NCI-H1436 (cell line): ENCODE measurements around the gene EIF2B2.
A peak's percentile ranks its signal among the peaks of the same experiment; 100 is the strongest.

Experiments used
- DNase-seq: peaks from one replicate; lab custom pipeline; 2025; lab: John Stamatoyannopoulos, UW

EIF2B2 gene

DNA sequence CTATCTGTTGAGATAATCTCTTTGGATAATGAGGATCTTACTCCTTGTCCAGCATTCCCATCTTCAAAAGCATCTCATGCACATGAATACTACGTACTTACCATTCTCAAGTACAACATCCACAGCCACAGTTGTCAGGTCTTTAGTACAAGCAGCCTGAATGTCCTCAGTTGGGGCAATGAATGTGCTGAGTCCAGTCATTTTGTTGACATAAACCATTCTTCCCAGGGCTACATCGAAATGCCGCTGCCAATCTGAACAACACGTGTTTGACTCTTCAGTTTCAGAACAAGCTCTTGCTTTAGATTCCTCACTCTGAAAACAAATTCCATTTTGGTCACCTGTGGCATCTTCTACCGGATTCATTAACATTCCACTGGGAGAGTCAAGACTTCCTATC is 43.6 kb downstream of the EIF2B2 start:
- DNase-seq: no peak

DNA sequence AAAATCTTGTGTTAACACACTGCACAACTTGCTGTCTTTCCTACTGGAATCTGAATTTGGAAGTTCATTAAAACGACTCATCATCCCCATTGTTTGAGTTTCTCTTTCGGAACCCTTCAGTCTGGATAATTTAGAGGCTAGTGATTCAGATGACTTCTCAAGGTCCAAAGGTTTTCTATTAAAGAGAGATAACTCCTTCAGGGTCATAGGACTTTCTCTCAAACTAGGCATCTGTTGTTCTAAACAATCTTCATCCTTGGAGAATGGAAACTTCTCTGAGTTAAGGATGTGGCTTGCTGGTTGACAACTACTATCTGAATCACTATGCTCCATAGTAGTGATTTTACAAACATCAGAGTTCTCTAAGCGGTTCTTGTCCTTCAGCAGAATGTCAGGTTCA is 44.2 kb downstream of the EIF2B2 start:
- DNase-seq: no peak

DNA sequence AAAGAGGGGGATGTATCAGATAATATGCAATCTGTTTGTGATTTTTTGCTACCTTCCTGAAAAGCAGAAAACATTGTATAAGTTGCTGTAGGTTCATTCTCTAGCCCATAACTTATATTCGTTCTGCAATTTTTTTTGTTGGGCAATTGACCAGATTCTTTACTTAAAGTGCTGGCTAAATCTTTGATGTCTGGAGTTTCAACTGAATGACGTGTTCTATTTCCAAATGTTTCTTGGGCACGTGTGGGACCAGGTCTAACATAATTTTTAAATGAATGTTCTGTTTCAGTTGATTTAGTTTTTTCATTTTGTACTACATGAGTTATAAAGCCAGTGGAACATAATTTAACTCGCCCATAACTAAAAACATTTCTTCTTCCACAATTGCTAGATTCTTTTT is 44.8 kb downstream of the EIF2B2 start:
- no peak for DNase-seq

DNA sequence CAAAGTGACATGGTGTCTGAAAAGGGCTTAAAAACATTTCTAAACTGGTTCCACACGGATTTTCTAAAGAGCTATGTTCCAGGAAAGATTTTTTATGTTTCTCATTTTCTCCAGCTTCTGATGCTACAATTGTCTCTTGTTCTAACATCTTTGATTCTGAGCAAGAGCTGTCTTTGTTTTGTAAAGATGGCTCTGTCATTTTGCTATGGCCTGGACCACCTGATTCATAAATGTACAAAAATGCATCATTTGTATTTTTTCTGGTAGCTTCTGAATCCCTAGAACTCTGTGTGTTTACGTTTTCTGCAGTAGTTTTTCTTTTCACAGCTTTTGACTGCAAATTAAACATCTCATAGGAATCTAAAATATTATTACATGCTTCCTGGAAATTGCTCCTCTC is 45.4 kb downstream of the EIF2B2 start:
- no peak for DNase-seq

DNA sequence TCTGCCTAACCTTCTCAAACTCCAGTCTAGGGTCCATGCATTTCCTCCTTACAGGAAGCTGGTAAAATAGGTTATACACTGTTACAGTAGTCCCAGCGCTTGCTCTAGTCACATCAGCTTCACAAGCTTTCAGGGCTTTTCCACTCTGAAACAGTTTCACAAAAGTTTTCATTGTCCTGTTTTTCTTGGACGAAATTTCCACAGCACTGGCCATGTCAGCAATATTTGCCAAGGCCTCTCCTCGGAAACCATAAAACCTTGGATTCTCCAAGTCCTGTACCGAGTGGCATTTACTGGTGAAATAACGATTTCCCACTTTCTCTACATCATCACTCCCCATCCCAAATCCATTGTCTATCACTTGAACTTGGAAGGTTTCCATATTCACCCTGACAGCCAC is 46.4 kb downstream of the EIF2B2 start:
- DNase-seq: no peak

DNA sequence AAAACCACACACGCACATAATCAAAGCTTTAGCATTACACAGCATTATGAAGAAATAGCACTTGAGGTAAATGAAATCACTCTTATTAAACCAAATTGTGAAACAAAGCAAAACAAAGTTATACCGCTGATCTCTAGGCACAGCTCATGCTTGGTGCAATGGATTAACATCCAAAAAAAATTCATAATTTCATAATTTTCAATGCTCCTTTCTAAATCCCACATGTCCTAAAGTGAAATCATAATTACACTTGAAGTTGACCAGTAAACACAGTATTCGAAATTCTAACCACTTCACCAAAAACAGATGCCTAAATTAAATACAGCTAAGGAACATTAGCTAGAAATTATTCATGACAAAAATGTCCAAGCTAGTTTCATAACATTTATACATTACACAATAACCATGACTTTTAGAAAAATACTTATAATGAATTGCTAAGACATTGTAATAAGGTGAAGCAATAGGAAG is 47.0 kb downstream of the EIF2B2 start:
- no peak for DNase-seq

DNA sequence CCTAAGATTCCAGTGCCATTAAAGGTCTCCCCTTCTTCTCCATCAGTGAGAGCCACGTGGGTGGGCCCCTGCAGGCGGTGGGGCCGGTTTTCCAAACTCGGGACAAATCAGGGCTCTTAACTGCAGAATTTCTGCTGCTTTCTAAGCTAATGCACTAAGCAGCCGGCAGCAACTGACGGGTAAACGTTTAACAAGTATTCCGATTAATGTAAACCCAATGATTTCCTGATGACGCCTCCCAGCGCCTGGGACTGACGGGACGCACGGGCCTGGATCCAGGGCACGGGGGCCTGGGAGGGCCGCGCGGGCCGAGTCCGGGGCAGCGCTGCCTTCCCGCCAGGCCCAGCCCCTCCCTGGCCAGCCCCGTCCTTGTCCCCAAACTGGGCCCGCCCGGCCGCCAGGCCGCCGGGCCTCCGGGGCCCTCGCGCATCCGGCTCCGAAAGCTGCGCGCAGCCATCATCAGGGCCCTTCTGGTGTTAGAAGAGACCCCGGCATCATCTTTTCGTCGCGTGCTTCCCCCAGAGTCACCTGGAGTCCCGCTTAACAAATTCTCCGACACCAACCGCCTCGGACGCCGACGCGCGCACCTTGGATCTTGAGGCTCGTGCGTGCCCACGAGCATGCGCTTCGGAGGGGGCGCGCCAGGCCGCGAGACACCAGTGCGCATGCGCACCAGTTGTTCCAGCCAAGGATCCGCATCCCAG is 48.3 kb downstream of the EIF2B2 start, which contains the start of gene MLH3:
MLH3 (minus strand) TSS at position 616 of the 704 bp plus-strand sequence. CDS start 1,812 bp downstream, outside the sequence.
- peak; percentile 81 for DNase-seq

DNA sequence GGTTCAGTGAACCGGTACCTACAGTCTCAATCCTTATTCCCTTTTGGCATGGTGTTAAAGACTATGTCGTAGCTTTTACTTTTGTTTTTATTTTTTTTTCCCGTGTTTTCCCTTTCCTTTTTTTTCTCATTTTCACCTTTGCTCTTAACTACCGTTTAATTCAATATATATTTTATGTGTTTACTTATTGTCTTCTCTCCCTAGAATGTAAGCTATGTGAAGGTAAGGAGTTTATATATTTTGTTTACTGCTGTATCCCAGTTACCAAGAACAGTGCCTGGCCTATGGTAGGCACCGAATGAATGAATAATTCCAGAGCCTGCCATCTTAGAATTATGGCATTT is 48.8 kb downstream of the EIF2B2 start:
- no peak for DNase-seq

DNA sequence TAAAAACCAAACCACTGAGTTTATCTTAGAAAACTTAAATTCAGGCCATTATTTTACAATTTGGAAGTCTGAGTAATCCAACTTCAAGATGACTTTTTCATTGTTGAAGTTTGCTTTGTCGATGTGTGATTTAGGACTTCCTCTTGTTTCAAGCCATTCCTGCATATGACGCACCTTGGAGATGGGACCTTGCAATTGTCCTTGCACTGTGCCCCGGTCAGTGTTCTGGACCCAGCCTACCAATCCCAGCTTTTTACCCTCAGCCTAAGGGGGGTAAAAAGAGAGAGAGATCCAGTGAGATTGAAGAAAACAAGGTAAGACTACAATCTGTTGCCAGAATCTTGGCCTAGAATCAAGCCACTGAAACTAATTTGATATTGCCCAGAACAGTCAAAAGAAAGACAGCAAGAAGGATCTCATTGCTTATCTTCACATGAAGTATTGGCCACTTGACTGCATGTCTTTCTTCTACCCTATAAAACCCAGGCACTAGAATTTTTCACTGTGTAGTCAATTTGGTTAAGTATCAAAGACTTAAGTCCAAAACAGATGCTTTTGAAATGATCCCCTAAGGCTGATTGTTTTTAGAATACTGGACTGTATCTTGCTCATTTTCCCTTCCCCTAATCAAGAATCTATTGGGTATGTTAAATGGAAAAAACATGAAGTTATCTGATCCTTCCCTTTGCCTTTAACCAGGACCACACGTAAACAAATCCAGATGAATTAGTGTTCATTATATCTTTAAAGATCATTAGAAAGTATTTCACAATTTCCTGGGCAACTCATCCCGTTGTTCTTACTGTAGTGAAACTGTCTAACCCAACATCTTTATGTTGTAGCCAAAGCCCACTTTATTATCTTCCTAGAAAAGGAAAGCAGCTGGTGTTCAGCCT is 50.9 kb downstream of the EIF2B2 start:
- DNase-seq: no peak

DNA sequence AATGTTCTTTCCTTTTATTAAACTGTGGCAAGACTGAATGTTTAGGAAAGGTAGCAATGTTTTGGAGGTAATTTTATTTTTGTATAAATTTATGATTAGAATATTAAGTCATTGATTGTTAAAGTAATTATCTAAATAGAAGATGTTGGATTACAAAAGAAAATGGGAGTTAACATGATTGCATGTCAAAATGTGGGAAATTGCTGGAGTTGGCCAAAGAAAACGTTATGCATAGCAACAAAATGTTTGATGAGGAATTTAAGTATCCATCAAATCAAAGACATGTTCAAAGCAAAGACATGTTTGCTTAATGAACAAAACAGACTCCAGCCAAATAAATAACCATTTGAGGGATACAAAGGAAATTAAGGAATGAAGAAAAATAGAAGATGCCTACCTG is 51.7 kb downstream of the EIF2B2 start:
- DNase-seq: no peak

DNA sequence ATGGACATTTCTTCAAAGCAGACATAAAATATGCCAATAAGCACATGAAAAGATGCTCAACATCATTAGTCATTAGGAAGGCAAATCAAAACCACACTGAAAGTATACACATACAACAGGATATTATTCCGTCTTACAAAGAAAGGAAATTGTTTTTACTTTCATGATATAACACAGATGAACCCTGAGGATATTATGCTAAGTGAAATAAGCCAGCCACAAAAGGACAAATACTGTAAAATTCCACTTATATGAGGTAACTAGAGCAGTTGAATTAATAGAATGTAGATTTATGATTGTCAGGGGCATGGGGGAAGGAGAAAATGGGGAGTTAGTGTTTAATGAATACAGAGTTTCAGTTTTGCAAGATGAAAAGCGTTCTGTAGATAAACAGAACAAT is 56.9 kb downstream of the EIF2B2 start:
- no peak for DNase-seq

DNA sequence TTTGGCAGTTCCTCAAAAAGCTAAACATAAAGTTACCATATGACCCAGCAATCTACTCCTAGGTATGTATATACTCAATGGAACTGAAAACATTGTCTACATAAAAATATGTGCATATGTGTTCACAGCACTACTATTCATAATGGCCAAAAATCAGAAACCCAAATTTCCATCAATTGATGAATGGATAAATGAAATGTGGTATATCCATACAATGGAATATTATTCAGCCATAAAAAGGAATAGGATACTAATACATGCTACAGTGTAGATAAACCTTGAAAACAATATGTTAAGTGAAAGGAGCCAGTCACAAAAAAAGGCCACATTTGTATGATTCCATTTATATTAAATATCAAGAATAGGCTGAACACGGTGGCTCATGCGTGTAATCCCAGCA is 57.7 kb downstream of the EIF2B2 start:
- DNase-seq: no peak
